ENCODE results near the gene ARFGAP1. TPM values are rescaled to one million over a fixed set of nuclear protein-coding genes. Genes with fewer than 3 reads are reported as not detected.

Gene ARFGAP1
- total RNA-seq, 1 experiment from 2014 or later = 207 TPM

- CTCF ChIA-PET = no interaction called here
- H3K27me3 Mint-ChIP-seq (ENCODE audit: low read depth) = peaks cover 12% of the 10 kb centered on the region
- no peaks in the 10 kb centered on the region for H3K36me3 Mint-ChIP-seq
- POLR2A ChIA-PET = no interaction called here
- H3K9me3 Mint-ChIP-seq = peaks cover 9% of the 10 kb centered on the region
- TF ChIP-seq RELA (CRISPR knock-in tag; IDR thresholded peaks at IDR 0.05; ENCODE audit: borderline replicate concordance) (no peak), OVOL2 (CRISPR knock-in tag; IDR thresholded peaks at IDR 0.05; ENCODE audit: borderline replicate concordance) (no peak), FOXK1 (CRISPR knock-in tag; IDR thresholded peaks at IDR 0.05) (no peak), ZNF121 (CRISPR knock-in tag; IDR thresholded peaks at IDR 0.05) (no peak), ZNF232 (CRISPR knock-in tag; IDR thresholded peaks at IDR 0.05) (no peak), MYBL2 (CRISPR knock-in tag; IDR thresholded peaks at IDR 0.05) (no peak), ZMAT4 (CRISPR knock-in tag; IDR thresholded peaks at IDR 0.05) (no peak), ZNF423 (CRISPR knock-in tag; IDR thresholded peaks at IDR 0.05) (no peak), GRHL2 (CRISPR knock-in tag; IDR thresholded peaks at IDR 0.05; ENCODE audit: insufficient replicate concordance, severe bottlenecking) (no peak), NFE2L1 (CRISPR knock-in tag; IDR thresholded peaks at IDR 0.05) (no peak), E2F4 (CRISPR knock-in tag; IDR thresholded peaks at IDR 0.05; ENCODE audit: borderline replicate concordance, low read depth) (no peak), NFYB (CRISPR knock-in tag; conservative IDR thresholded peaks at IDR 0.05; ENCODE audit: low read depth) (no peak)
- TF ChIP-seq, protein P1, sequence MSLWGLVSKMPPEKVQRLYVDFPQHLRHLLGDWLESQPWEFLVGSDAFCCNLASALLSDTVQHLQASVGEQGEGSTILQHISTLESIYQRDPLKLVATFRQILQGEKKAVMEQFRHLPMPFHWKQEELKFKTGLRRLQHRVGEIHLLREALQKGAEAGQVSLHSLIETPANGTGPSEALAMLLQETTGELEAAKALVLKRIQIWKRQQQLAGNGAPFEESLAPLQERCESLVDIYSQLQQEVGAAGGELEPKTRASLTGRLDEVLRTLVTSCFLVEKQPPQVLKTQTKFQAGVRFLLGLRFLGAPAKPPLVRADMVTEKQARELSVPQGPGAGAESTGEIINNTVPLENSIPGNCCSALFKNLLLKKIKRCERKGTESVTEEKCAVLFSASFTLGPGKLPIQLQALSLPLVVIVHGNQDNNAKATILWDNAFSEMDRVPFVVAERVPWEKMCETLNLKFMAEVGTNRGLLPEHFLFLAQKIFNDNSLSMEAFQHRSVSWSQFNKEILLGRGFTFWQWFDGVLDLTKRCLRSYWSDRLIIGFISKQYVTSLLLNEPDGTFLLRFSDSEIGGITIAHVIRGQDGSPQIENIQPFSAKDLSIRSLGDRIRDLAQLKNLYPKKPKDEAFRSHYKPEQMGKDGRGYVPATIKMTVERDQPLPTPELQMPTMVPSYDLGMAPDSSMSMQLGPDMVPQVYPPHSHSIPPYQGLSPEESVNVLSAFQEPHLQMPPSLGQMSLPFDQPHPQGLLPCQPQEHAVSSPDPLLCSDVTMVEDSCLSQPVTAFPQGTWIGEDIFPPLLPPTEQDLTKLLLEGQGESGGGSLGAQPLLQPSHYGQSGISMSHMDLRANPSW (CRISPR knock-in tag; conservative IDR thresholded peaks at IDR 0.05; ENCODE audit: low read depth) = no peak
- TF ChIP-seq, protein P2, sequence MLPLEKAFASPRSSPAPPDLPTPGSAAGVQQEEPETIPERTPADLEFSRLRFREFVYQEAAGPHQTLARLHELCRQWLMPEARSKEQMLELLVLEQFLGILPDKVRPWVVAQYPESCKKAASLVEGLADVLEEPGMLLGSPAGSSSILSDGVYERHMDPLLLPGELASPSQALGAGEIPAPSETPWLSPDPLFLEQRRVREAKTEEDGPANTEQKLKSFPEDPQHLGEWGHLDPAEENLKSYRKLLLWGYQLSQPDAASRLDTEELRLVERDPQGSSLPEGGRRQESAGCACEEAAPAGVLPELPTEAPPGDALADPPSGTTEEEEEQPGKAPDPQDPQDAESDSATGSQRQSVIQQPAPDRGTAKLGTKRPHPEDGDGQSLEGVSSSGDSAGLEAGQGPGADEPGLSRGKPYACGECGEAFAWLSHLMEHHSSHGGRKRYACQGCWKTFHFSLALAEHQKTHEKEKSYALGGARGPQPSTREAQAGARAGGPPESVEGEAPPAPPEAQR (CRISPR knock-in tag; IDR thresholded peaks at IDR 0.05) = no peak
- TF ChIP-seq, protein P3, sequence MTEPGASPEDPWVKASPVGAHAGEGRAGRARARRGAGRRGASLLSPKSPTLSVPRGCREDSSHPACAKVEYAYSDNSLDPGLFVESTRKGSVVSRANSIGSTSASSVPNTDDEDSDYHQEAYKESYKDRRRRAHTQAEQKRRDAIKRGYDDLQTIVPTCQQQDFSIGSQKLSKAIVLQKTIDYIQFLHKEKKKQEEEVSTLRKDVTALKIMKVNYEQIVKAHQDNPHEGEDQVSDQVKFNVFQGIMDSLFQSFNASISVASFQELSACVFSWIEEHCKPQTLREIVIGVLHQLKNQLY (CRISPR knock-in tag; IDR thresholded peaks at IDR 0.05) = no peak
- TF ChIP-seq, protein P4, sequence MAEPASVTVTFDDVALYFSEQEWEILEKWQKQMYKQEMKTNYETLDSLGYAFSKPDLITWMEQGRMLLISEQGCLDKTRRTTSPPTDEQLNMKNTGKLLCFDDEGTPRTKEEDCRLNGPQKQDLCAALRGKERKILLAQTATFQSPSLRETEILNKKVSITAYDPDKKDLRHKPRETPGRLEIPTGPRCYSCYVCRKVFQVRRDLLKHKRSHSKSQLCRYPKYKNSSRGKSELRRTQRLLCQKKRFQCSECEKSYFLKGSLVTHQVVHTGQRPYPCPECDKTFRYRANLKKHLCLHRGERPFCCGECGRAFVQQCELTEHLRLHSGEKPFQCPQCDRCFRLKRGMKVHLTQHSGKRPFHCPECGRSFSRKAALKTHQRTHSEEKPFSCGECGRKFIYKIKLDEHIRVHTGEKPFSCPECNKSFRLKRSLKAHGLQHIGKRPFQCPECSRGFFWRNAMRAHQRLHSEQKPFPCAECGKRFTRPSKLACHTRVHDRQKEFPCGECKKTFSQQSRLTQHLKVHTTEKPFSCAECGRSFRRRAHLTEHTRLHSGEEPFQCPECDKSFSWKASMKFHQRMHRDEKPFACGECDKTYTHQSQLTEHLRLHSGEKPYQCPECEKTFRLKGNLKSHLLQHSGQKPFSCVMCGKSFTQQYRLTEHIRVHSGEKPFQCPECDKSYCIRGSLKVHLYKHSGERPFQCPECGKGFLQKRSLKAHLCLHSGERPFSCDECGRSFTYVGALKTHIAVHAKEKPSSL (CRISPR knock-in tag; conservative IDR thresholded peaks at IDR 0.05) = no peak
- H3K27ac Mint-ChIP-seq = no peak overlapping the region
- DNase-seq (ENCODE audit: low spot score) = no peak
- H3K4me3 Mint-ChIP-seq = no peak overlapping the region
- no peaks in the 10 kb centered on the region for H3K4me1 Mint-ChIP-seq
- no peak for ATAC-seq
These were observed 30.6 kb downstream of the ARFGAP1 start for GRCh38 chr20:63303095-63303666.

- Mint-ChIP-seq H3K27ac (no peak overlapping the region), H3K27me3 (ENCODE audit: low read depth) (peaks cover 12% of the 10 kb centered on the region), H3K36me3 (no peaks in the 10 kb centered on the region), H3K4me1 (no peaks in the 10 kb centered on the region), H3K4me3 (no peak overlapping the region), H3K9me3 (peaks cover 6% of the 10 kb centered on the region)
- no peak for DNase-seq (ENCODE audit: low spot score)
- CTCF ChIA-PET = interaction anchor here (0.6 to 0.7 kb wide), 3 partner anchors 12 to 565 kb away, joined by 3 read pairs; no protein-coding TSS in a partner anchor
- POLR2A ChIA-PET = no interaction called here
- ATAC-seq = no peak
- no peak for TF ChIP-seq TP53 (CRISPR knock-in tag; IDR thresholded peaks at IDR 0.05)
- TF ChIP-seq, protein P5, sequence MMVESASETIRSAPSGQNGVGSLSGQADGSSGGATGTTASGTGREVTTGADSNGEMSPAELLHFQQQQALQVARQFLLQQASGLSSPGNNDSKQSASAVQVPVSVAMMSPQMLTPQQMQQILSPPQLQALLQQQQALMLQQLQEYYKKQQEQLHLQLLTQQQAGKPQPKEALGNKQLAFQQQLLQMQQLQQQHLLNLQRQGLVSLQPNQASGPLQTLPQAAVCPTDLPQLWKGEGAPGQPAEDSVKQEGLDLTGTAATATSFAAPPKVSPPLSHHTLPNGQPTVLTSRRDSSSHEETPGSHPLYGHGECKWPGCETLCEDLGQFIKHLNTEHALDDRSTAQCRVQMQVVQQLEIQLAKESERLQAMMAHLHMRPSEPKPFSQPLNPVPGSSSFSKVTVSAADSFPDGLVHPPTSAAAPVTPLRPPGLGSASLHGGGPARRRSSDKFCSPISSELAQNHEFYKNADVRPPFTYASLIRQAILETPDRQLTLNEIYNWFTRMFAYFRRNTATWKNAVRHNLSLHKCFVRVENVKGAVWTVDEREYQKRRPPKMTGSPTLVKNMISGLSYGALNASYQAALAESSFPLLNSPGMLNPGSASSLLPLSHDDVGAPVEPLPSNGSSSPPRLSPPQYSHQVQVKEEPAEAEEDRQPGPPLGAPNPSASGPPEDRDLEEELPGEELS (CRISPR knock-in tag; IDR thresholded peaks at IDR 0.05) = no peak
- TF ChIP-seq ZBTB21 (CRISPR knock-in tag; IDR thresholded peaks at IDR 0.05; ENCODE audit: borderline replicate concordance) = no peak
- TF ChIP-seq NR1H2 (CRISPR knock-in tag; IDR thresholded peaks at IDR 0.05) = no peak
- TF ChIP-seq NFYB (CRISPR knock-in tag; conservative IDR thresholded peaks at IDR 0.05; ENCODE audit: low read depth) = no peak
- no peak for TF ChIP-seq RELA (CRISPR knock-in tag; IDR thresholded peaks at IDR 0.05; ENCODE audit: borderline replicate concordance)
- TF ChIP-seq ATF3 (CRISPR knock-in tag; conservative IDR thresholded peaks at IDR 0.05) = no peak
- no peak for TF ChIP-seq SOX15 (CRISPR knock-in tag; IDR thresholded peaks at IDR 0.05)
- TF ChIP-seq, protein P2 (CRISPR knock-in tag; IDR thresholded peaks at IDR 0.05) = no peak
These were observed 32.8 kb downstream of the ARFGAP1 start for GRCh38 chr20:63305393-63305792.
